ENCODE measurements around the gene DZIP1L. TPM values are rescaled to one million over a fixed set of nuclear protein-coding genes. Genes with fewer than 3 reads are reported as not detected.

DZIP1L gene
- total and polyA plus RNA-seq, 9 of the 15 experiments (the other 6 are each of a cell fraction or from before 2014, with no cell fraction given): 0.03 to 1.5 (median 0.48) TPM; not detected in 1

GRCh38 chr3:138032567-138032966 lies 82.8 kb downstream of the DZIP1L start:
- H4K20me1 ChIP-seq (replicated peaks; ENCODE audit: control insufficient read depth, insufficient read depth, low read length): no peaks in the 10 kb centered on the region
- intact Hi-C loops (cut with micrococcal nuclease) (no loop called here), in situ Hi-C loops (cut with MboI) (no loop called here)
- 0% methylated on average over 3 of the region's 3 CpGs for WGBS (ENCODE audit: insufficient coverage, low coverage, missing lambda C conversion rate)
- no peak for FAIRE-seq
- no peak for ATAC-seq
- H3K36me3 ChIP-seq (ENCODE audit: control insufficient read depth, insufficient read depth, low read length): no peaks in the 10 kb centered on the region
- H3K27ac ChIP-seq (ENCODE audit: extremely low read depth, low read depth, low read length): no peak overlapping the region
- H3K79me2 ChIP-seq (ENCODE audit: control insufficient read depth, insufficient read depth, low read length): no peaks in the 10 kb centered on the region
- H3K9ac ChIP-seq (ENCODE audit: insufficient read depth in 1 of 2, low read depth in 2 of 2, low read length in 2 of 2): no peak overlapping the region
- no peaks in the 10 kb centered on the region for H3K9me1 ChIP-seq (ENCODE audit: control insufficient read depth, insufficient read depth, low read length)
- no peaks in the 10 kb centered on the region; a peak in 2 of 5 replicates for H3K27me3 ChIP-seq (ENCODE audit: control insufficient read depth in 2 of 2, insufficient read depth in 2 of 2, low read length in 2 of 2)
- no TSS peak for BruUV-seq (replicated peaks)
- H3K4me2 ChIP-seq (ENCODE audit: insufficient read depth, low read length): no peak overlapping the region
- no peaks in the 10 kb centered on the region for H3K4me1 ChIP-seq (replicated peaks in 1 of 2; ENCODE audit: control insufficient read depth in 2 of 2, insufficient read depth in 2 of 2, low read length in 2 of 2)
- no peak overlapping the region for H2AFZ ChIP-seq (ENCODE audit: low read depth, low read length)
- no peaks in the 10 kb centered on the region for H3K9me3 ChIP-seq (replicated peaks; ENCODE audit: control insufficient read depth, insufficient read depth, low read depth, low read length)
- TF ChIP-seq, protein P1, sequence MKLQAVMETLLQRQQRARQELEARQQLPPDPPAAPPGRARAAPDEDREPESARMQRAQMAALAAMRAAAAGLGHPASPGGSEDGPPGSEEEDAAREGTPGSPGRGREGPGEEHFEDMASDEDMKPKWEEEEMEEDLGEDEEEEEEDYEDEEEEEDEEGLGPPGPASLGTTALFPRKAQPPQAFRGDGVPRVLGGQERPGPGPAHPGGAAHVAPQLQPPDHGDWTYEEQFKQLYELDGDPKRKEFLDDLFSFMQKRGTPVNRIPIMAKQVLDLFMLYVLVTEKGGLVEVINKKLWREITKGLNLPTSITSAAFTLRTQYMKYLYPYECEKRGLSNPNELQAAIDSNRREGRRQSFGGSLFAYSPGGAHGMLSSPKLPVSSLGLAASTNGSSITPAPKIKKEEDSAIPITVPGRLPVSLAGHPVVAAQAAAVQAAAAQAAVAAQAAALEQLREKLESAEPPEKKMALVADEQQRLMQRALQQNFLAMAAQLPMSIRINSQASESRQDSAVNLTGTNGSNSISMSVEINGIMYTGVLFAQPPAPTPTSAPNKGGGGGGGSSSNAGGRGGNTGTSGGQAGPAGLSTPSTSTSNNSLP (IDR thresholded peaks at IDR 0.05; ENCODE audit: borderline replicate concordance, low read depth, low read length): no peak
- TF ChIP-seq, protein P2, sequence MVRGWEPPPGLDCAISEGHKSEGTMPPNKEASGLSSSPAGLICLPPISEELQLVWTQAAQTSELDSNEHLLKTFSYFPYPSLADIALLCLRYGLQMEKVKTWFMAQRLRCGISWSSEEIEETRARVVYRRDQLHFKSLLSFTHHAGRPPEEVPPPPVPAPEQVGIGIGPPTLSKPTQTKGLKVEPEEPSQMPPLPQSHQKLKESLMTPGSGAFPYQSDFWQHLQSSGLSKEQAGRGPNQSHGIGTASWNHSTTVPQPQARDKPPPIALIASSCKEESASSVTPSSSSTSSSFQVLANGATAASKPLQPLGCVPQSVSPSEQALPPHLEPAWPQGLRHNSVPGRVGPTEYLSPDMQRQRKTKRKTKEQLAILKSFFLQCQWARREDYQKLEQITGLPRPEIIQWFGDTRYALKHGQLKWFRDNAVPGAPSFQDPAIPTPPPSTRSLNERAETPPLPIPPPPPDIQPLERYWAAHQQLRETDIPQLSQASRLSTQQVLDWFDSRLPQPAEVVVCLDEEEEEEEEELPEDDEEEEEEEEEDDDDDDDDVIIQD (CRISPR knock-in tag; IDR thresholded peaks at IDR 0.05): no peak
- TF ChIP-seq CBX1 (IDR thresholded peaks at IDR 0.05; ENCODE audit: low read depth) (no peak), ZNF785 (CRISPR knock-in tag; IDR thresholded peaks at IDR 0.05) (no peak), MLX (CRISPR knock-in tag; conservative IDR thresholded peaks at IDR 0.05) (no peak), E4F1 (CRISPR knock-in tag; IDR thresholded peaks at IDR 0.05; ENCODE audit: borderline replicate concordance) (no peak), ZC3H4 (CRISPR knock-in tag; IDR thresholded peaks at IDR 0.05; ENCODE audit: borderline replicate concordance) (no peak), GTF2A2 (tag; IDR thresholded peaks at IDR 0.05) (no peak), EZH2 (IDR thresholded peaks at IDR 0.05; ENCODE audit: borderline replicate concordance, low read depth, low read length) (no peak)
- TF ChIP-seq, protein P3, sequence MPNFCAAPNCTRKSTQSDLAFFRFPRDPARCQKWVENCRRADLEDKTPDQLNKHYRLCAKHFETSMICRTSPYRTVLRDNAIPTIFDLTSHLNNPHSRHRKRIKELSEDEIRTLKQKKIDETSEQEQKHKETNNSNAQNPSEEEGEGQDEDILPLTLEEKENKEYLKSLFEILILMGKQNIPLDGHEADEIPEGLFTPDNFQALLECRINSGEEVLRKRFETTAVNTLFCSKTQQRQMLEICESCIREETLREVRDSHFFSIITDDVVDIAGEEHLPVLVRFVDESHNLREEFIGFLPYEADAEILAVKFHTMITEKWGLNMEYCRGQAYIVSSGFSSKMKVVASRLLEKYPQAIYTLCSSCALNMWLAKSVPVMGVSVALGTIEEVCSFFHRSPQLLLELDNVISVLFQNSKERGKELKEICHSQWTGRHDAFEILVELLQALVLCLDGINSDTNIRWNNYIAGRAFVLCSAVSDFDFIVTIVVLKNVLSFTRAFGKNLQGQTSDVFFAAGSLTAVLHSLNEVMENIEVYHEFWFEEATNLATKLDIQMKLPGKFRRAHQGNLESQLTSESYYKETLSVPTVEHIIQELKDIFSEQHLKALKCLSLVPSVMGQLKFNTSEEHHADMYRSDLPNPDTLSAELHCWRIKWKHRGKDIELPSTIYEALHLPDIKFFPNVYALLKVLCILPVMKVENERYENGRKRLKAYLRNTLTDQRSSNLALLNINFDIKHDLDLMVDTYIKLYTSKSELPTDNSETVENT (CRISPR knock-in tag; IDR thresholded peaks at IDR 0.05): no peak
- DNase-seq (ENCODE audit: extremely low read depth in 1 of 4, low spot score in 3 of 4): no peak
- ChIA-PET CTCF (ENCODE audit: low intra/inter-chr PET ratio) (no interaction called here), POLR2A (interaction anchor here (0.9 to 1.0 kb wide), 2 partner anchors 15 to 20 kb away, joined by 3 to 4 read pairs; no protein-coding TSS in a partner anchor)
- H3K4me3 ChIP-seq: no peak overlapping the region

Measured in K562 (cell line).